Lower lobe of right lung (tissue), 2 donors: Measurements from ENCODE around the gene KIF5A. TPM values are rescaled to one million over a fixed set of nuclear protein-coding genes. Genes with fewer than 3 reads are reported as not detected.

Experiments used
- ATAC-seq, 2 donors: fragments of 200-7000 bp; cut with Tn5 transposase; one replicate each; pipeline ENCODE4 v1.9.1; 2020 to 2022; ENCODE audit warnings: mild to moderate bottlenecking in 2 of 2, moderate library complexity in 2 of 2
- DNase-seq: peaks from one replicate; pipeline ENCODE4 v3.0.0-alpha.2; 2020
- H3K27ac ChIP-seq: fragments of 200-600 bp; one replicate; pipeline ENCODE4 v1.8.0; 2022
- H3K27me3 ChIP-seq: fragments of 200-600 bp; one replicate; pipeline ENCODE4 v1.8.0; 2022; ENCODE audit warnings: low read depth
- H3K36me3 ChIP-seq: fragments of 200-600 bp; one replicate; pipeline ENCODE4 v1.8.0; 2022; ENCODE audit warnings: mild to moderate bottlenecking
- H3K4me1 ChIP-seq: fragments of 200-600 bp; one replicate; pipeline ENCODE4 v1.8.0; 2022
- H3K4me3 ChIP-seq: fragments of 200-600 bp; one replicate; pipeline ENCODE4 v1.8.0; 2022; ENCODE audit warnings: mild to moderate bottlenecking
- H3K9me3 ChIP-seq: fragments of 200-600 bp; one replicate; pipeline ENCODE4 v1.8.0; 2022
- CTCF ChIP-seq: fragments of 200-600 bp; IDR thresholded peaks from one replicate; pipeline ENCODE4 v1.8.0; 2022; ENCODE audit warnings: antibody characterized with exemption, mild to moderate bottlenecking
- intact Hi-C: fragments of 100-400 bp; cut with DNase I; formaldehyde crosslinking; loops from one replicate; pipeline ENCODE4 v1.11.0; 2022
- total RNA-seq: library from RNA; stranded (reverse); fragmentation: NEBNext Ultra II Directional; extraction: Animal tissue kit (Norgen Biotek cat#: 25700); gene quantifications from one replicate; pipeline ENCODE4 v1.2.1, GENCODE V29; 2021
- donor health status: DM: no; HTN: yes; CAD: no; lungs with severe emphysema.

The KIF5A gene
- total RNA-seq, 1 donor from 2014 or later, result 0.09 TPM

GRCh38 chr12:57530396-57531142 lies 19.3 kb upstream of the KIF5A start:
- H3K27me3 ChIP-seq, result no peaks in the 10 kb centered on the region
- TF ChIP-seq CTCF, result no peak
- no peak for ATAC-seq
- H3K4me3 ChIP-seq, result no peak overlapping the region
- no peak overlapping the region for H3K27ac ChIP-seq
- H3K9me3 ChIP-seq, result no peaks in the 10 kb centered on the region
- H3K4me1 ChIP-seq, result no peaks in the 10 kb centered on the region
- peaks cover 100% of the 10 kb centered on the region for H3K36me3 ChIP-seq
- intact Hi-C loops, result no loop called here
- no peak for DNase-seq

- H3K4me3 ChIP-seq, result no peak overlapping the region
- H3K9me3 ChIP-seq, result no peaks in the 10 kb centered on the region
- H3K27ac ChIP-seq, result no peak overlapping the region
- ATAC-seq, result no peak
- no peak for DNase-seq
- H3K27me3 ChIP-seq, result no peaks in the 10 kb centered on the region
- peaks cover 10% of the 10 kb centered on the region for H3K4me1 ChIP-seq
- no peak for TF ChIP-seq CTCF
- intact Hi-C loops, result no loop called here
- H3K36me3 ChIP-seq, result peaks cover 89% of the 10 kb centered on the region
Measured at GRCh38 chr12:57531836-57532235, 18.0 kb upstream of the KIF5A start.

- Histone ChIP-seq H3K36me3 (peaks cover 84% of the 10 kb centered on the region), H3K9me3 (no peaks in the 10 kb centered on the region), H3K27ac (no peak overlapping the region), H3K4me1 (peaks cover 10% of the 10 kb centered on the region), H3K4me3 (no peak overlapping the region), H3K27me3 (no peaks in the 10 kb centered on the region)
- no peak for DNase-seq
- no peak for TF ChIP-seq CTCF
- no peak for ATAC-seq
- intact Hi-C loops, result no loop called here
Measured at GRCh38 chr12:57533108-57533507, 16.7 kb upstream of the KIF5A start.

GRCh38 chr12:57534250-57534649 lies 15.6 kb upstream of the KIF5A start:
- Histone ChIP-seq H3K27ac (no peak overlapping the region), H3K4me1 (peaks cover 10% of the 10 kb centered on the region), H3K36me3 (peaks cover 84% of the 10 kb centered on the region), H3K4me3 (no peak overlapping the region), H3K27me3 (no peaks in the 10 kb centered on the region), H3K9me3 (no peaks in the 10 kb centered on the region)
- intact Hi-C loops, result no loop called here
- no peak for TF ChIP-seq CTCF
- ATAC-seq (no peak), DNase-seq (no peak)

- H3K27ac ChIP-seq, result no peak overlapping the region
- no peak for TF ChIP-seq CTCF
- intact Hi-C loops, result no loop called here
- peaks cover 10% of the 10 kb centered on the region for H3K4me1 ChIP-seq
- no peaks in the 10 kb centered on the region for H3K9me3 ChIP-seq
- DNase-seq, result no peak
- no peak for ATAC-seq
- no peak overlapping the region for H3K4me3 ChIP-seq
- peaks cover 83% of the 10 kb centered on the region for H3K36me3 ChIP-seq
- H3K27me3 ChIP-seq, result no peaks in the 10 kb centered on the region
Measured at GRCh38 chr12:57534991-57535543, 14.8 kb upstream of the KIF5A start.
